ENCODE data around the gene SPRTN. TPM values are rescaled to one million over a fixed set of nuclear protein-coding genes. Genes with fewer than 3 reads are reported as not detected.

SPRTN gene
- total and polyA plus RNA-seq, 4 donors = 2.1 to 8.9 (median 6.5) TPM

- Histone ChIP-seq H3K9ac (ENCODE audit: low read depth in 1 of 2, low read length in 2 of 2) (no peak overlapping the region), H3K36me3 (ENCODE audit: control insufficient read depth in 4 of 4, insufficient read depth in 3 of 4, low read depth in 1 of 4, low read length in 3 of 4) (peaks cover 3 to 30% (median 15%) of the 10 kb centered on the region in 4 donors), H3K4me1 (ENCODE audit: control insufficient read depth in 4 of 4, insufficient read depth in 4 of 4, low read length in 3 of 4) (peaks cover 0 to 6% (median 2%) of the 10 kb centered on the region in 4 donors), H3K27me3 (ENCODE audit: control insufficient read depth in 4 of 4, insufficient read depth in 4 of 4, low read length in 3 of 4) (no peaks in the 10 kb centered on the region), H3K9me3 (ENCODE audit: control insufficient read depth in 4 of 4, low read length in 3 of 4) (no peaks in the 10 kb centered on the region), H3K27ac (ENCODE audit: low read depth in 1 of 2, low read length in 2 of 2) (no peak overlapping the region), H3K4me3 (ENCODE audit: low read depth in 1 of 3, low read length in 3 of 3) (no peak overlapping the region)
- 90% methylated on average over 3 of the region's 3 CpGs for WGBS
- TF ChIP-seq, protein P1, sequence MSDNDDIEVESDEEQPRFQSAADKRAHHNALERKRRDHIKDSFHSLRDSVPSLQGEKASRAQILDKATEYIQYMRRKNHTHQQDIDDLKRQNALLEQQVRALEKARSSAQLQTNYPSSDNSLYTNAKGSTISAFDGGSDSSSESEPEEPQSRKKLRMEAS (IDR thresholded peaks at IDR 0.05) = no peak
- no peak for TF ChIP-seq HNF4G (IDR thresholded peaks at IDR 0.05)
- no peak for TF ChIP-seq FOXA2 (IDR thresholded peaks at IDR 0.05)
- TF ChIP-seq, protein P2, sequence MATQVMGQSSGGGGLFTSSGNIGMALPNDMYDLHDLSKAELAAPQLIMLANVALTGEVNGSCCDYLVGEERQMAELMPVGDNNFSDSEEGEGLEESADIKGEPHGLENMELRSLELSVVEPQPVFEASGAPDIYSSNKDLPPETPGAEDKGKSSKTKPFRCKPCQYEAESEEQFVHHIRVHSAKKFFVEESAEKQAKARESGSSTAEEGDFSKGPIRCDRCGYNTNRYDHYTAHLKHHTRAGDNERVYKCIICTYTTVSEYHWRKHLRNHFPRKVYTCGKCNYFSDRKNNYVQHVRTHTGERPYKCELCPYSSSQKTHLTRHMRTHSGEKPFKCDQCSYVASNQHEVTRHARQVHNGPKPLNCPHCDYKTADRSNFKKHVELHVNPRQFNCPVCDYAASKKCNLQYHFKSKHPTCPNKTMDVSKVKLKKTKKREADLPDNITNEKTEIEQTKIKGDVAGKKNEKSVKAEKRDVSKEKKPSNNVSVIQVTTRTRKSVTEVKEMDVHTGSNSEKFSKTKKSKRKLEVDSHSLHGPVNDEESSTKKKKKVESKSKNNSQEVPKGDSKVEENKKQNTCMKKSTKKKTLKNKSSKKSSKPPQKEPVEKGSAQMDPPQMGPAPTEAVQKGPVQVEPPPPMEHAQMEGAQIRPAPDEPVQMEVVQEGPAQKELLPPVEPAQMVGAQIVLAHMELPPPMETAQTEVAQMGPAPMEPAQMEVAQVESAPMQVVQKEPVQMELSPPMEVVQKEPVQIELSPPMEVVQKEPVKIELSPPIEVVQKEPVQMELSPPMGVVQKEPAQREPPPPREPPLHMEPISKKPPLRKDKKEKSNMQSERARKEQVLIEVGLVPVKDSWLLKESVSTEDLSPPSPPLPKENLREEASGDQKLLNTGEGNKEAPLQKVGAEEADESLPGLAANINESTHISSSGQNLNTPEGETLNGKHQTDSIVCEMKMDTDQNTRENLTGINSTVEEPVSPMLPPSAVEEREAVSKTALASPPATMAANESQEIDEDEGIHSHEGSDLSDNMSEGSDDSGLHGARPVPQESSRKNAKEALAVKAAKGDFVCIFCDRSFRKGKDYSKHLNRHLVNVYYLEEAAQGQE (IDR thresholded peaks at IDR 0.05) = no peak
- no peak for TF ChIP-seq HNF4A (conservative IDR thresholded peaks at IDR 0.05)
- TF ChIP-seq FOXA1 (IDR thresholded peaks at IDR 0.05) = no peak
- no peak for TF ChIP-seq SP1 (IDR thresholded peaks at IDR 0.05)
- TF ChIP-seq, protein P3, sequence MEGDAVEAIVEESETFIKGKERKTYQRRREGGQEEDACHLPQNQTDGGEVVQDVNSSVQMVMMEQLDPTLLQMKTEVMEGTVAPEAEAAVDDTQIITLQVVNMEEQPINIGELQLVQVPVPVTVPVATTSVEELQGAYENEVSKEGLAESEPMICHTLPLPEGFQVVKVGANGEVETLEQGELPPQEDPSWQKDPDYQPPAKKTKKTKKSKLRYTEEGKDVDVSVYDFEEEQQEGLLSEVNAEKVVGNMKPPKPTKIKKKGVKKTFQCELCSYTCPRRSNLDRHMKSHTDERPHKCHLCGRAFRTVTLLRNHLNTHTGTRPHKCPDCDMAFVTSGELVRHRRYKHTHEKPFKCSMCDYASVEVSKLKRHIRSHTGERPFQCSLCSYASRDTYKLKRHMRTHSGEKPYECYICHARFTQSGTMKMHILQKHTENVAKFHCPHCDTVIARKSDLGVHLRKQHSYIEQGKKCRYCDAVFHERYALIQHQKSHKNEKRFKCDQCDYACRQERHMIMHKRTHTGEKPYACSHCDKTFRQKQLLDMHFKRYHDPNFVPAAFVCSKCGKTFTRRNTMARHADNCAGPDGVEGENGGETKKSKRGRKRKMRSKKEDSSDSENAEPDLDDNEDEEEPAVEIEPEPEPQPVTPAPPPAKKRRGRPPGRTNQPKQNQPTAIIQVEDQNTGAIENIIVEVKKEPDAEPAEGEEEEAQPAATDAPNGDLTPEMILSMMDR (IDR thresholded peaks at IDR 0.05; ENCODE audit: low read depth, low read length, missing input control) = no peak
- no peak for TF ChIP-seq RAD21 (IDR thresholded peaks at IDR 0.05)
- no peak for TF ChIP-seq TAF1 (conservative IDR thresholded peaks at IDR 0.05)
- no peak for TF ChIP-seq GABPA (IDR thresholded peaks at IDR 0.05 in 1 of 2, conservative IDR thresholded peaks at IDR 0.05 in 1 of 2)
- no peak for TF ChIP-seq ZBTB33 (IDR thresholded peaks at IDR 0.05)
- TF ChIP-seq, protein P4, sequence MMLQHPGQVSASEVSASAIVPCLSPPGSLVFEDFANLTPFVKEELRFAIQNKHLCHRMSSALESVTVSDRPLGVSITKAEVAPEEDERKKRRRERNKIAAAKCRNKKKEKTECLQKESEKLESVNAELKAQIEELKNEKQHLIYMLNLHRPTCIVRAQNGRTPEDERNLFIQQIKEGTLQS (IDR thresholded peaks at IDR 0.05) = no peak
- no peak for TF ChIP-seq RXRA (IDR thresholded peaks at IDR 0.05)
- no peak for DNase-seq (ENCODE audit: low spot score)
Observed at GRCh38 chr1:231355171-231355570, 17.1 kb downstream of the SPRTN start.

DNA sequence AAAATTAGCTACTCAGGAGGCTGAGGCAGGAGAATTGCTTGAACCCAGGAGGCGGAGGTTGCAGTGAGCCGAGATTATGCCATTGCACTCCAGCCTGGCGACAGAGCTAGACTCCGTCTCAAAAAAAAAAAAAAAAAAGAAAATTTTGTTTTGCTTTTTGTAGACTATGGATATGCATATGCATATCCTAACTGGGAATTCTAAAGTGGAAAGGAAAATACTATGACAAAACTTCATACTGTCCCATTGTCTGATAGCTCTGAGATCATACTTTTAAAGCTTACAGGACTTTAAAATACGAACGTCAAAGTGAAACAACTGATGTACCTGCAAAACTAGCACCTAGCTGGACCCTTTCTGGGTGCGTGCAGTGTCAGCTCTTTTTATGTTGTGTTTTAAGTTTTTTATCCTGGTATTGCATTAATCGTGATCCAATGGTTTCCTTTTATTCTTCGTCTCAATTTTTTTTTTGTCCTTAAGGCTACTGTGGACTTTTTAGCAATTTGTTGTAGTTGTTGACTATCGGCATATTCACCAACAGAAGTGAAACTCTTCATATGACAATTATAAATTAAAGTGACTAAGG, 19.2 kb downstream of the SPRTN start:
- 66% methylated on average over 10 of the region's 10 CpGs for WGBS
- no peak for TF ChIP-seq FOXA1 (IDR thresholded peaks at IDR 0.05)
- TF ChIP-seq, protein P3 (IDR thresholded peaks at IDR 0.05; ENCODE audit: low read depth, low read length, missing input control) = no peak
- TF ChIP-seq HNF4G (IDR thresholded peaks at IDR 0.05) = no peak
- no peak for TF ChIP-seq RAD21 (IDR thresholded peaks at IDR 0.05)
- no peak for TF ChIP-seq EGR1 (IDR thresholded peaks at IDR 0.05; ENCODE audit: low read depth in 2 of 2)
- TF ChIP-seq, protein P4 (IDR thresholded peaks at IDR 0.05) = no peak
- TF ChIP-seq TAF1 (conservative IDR thresholded peaks at IDR 0.05) = no peak
- no peak for TF ChIP-seq JUND (IDR thresholded peaks at IDR 0.05)
- TF ChIP-seq SP1 (IDR thresholded peaks at IDR 0.05) = no peak
- TF ChIP-seq ZBTB33 (IDR thresholded peaks at IDR 0.05) = no peak
- no peak for TF ChIP-seq NR2F2 (IDR thresholded peaks at IDR 0.05)
- TF ChIP-seq RXRA (IDR thresholded peaks at IDR 0.05) = no peak
- TF ChIP-seq GABPA (IDR thresholded peaks at IDR 0.05 in 1 of 2, conservative IDR thresholded peaks at IDR 0.05 in 1 of 2) = no peak
- Histone ChIP-seq H3K4me1 (ENCODE audit: control insufficient read depth in 4 of 4, insufficient read depth in 4 of 4, low read length in 3 of 4) (peaks cover 0 to 6% (median 2%) of the 10 kb centered on the region in 4 donors), H3K27ac (ENCODE audit: low read depth in 1 of 2, low read length in 2 of 2) (no peak overlapping the region), H3K4me3 (ENCODE audit: low read depth in 1 of 3, low read length in 3 of 3) (no peak overlapping the region), H3K9me3 (ENCODE audit: control insufficient read depth in 4 of 4, low read length in 3 of 4) (no peaks in the 10 kb centered on the region), H3K9ac (ENCODE audit: low read depth in 1 of 2, low read length in 2 of 2) (no peak overlapping the region), H3K36me3 (ENCODE audit: control insufficient read depth in 4 of 4, insufficient read depth in 3 of 4, low read depth in 1 of 4, low read length in 3 of 4) (peaks cover 0 to 13% (median 6%) of the 10 kb centered on the region in 4 donors), H3K27me3 (ENCODE audit: control insufficient read depth in 4 of 4, insufficient read depth in 4 of 4, low read length in 3 of 4) (no peaks in the 10 kb centered on the region)
- no peak for DNase-seq (ENCODE audit: low spot score)
